Activated CD8-positive, alpha-beta memory T cell treated with anti-CD3 and anti-CD28 coated beads, Interleukin-2, amount 10 ng/mL, durations not matched to agents 7 days and 5 days (primary cell): Measurements from ENCODE around the gene NCF4. TPM values are rescaled to one million over a fixed set of nuclear protein-coding genes. Genes with fewer than 3 reads are reported as not detected.

Experiments used
- ATAC-seq: fragments of 150-1000 bp; cut with Tn5 transposase; one replicate; pipeline ENCODE4 v1.10.0; 2021; ENCODE audit warnings: moderate library complexity
- CTCF ChIA-PET: fragments of 350-600 bp; sonication (Branson Sonifier 250); formaldehyde crosslinking; loops from one replicate; lab custom pipeline; 2021; ENCODE audit warnings: antibody characterized with exemption; lab: Charles Lee
- DNase-seq: peaks from one replicate; pipeline ENCODE4 v3.0.0-alpha.2; 2020
- H3K27ac Mint-ChIP-seq: one replicate; pipeline ENCODE4 v1.8.0; 2021; ENCODE audit warnings: mild to moderate bottlenecking, mixed read lengths
- H3K27me3 Mint-ChIP-seq: one replicate; pipeline ENCODE4 v1.8.0; 2021; ENCODE audit warnings: mixed read lengths
- H3K36me3 Mint-ChIP-seq: one replicate; pipeline ENCODE4 v1.8.0; 2021; ENCODE audit warnings: mild to moderate bottlenecking, mixed read lengths
- H3K4me1 Mint-ChIP-seq: one replicate; pipeline ENCODE4 v1.8.0; 2021; ENCODE audit warnings: mixed read lengths
- H3K4me3 Mint-ChIP-seq: one replicate; pipeline ENCODE4 v1.8.0; 2021; ENCODE audit warnings: mild to moderate bottlenecking, moderate library complexity, mixed read lengths
- H3K9me3 Mint-ChIP-seq: one replicate; pipeline ENCODE4 v1.8.0; 2022; ENCODE audit warnings: low read depth, mixed read lengths
- total RNA-seq, 2 experiments: library from RNA; stranded (reverse); gene quantifications; one replicate each; pipeline ENCODE4 v1.2.3, GENCODE V29; 2021

NCF4 gene
- 10 to 100 TPM; 59.7 to 77.9 TPM for total RNA-seq

DNA sequence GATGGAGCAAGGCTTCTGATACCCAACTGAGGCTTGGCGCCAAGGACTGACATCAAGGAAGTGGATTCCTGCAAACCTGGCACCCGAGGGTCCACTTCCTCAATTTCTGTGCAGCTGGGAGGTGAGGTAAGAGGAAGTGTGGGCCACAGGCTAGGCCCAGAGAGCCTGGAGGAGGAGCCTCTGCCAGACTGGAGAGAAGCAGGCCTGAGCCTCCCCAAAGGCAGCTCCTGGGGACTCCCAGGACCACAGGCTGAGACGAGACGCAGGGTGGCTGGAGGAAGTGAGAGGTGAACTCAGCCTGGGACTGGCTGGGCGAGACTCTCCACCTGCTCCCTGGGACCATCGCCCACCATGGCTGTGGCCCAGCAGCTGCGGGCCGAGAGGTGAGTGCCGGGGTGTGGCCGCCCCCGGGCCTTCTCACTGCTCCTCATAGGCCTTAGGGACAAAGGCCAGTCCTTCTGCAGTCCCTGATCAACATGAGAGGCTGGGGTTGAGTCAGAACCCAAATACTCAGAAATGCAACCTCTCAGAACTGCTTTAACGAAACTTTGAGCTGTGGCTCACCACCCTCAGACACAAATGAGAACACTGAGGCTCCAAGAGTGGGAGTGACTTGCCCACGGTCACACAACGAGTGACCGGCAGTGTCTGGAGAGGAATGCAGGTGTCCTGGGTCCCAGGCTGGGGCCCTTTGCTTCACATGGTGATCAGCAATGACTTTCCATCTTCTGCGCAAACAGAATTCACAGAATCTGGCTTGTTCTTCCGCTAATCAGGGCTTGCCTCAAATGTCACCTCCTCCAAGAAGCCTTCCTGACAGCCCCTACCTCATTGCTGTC is at the start of gene NCF4:
Gene NCF4 (plus strand): TSS at position 186 of the 839 bp plus-strand sequence. CDS start 166 bp downstream, at position 352.
- CTCF ChIA-PET = interaction anchor here (0.6 to 13.6 kb wide), 13 partner anchors 8 to 118 kb away, joined by 3 to 229 read pairs (median 4); partner anchors contain the start of gene IFT27
- Mint-ChIP-seq H3K36me3 (peaks cover 24% of the 10 kb centered on the region), H3K4me3 (peak within 1 kb of the TSS; percentile 70), H3K27ac (peak within 1 kb of the TSS; percentile 98), H3K27me3 (no peaks in the 10 kb centered on the region), H3K9me3 (no peaks in the 10 kb centered on the region), H3K4me1 (peaks cover 95% of the 10 kb centered on the region)
- peak; percentile 83 for ATAC-seq
- DNase-seq = peak; percentile 88

DNA sequence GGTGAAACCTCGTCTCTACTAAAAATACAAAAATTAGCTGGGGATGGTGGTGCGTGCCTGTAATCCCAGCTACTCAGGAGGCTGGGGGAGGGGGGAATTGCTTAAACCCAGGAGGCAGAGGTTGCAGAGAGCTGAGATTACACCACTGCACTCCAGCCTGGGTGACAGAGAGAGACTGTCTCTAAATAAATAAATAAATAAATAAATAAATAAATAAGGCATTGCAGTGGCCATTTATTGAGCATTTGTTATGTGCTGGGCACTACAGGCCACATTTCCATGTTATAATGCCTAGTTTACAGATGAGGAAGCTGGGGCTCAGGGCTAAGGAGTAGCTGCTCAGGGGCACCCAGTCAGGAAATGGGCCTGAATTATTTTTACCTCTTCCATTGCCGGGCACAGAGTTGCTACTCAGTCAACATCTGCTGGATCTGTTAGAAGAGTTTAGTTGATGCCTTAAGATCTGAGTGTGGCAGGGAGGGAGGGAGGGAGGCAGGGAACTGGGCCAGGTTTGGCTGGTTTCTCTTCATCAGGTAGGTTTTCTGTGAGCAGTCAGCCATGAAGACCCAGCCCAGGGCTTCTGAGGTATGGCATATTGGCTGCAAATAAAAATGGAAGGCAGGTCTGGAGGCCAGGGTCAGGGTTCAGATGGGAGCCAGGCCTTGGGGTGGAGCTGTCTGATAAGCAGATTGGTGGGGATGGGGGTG is 49.6 kb upstream of the NCF4 start:
- CTCF ChIA-PET = interaction anchor here (1.3 kb wide), 1 partner anchor 42 kb away, joined by 3 read pairs; no protein-coding TSS in a partner anchor
- H3K4me1 Mint-ChIP-seq = peaks cover 13% of the 10 kb centered on the region
- DNase-seq = no peak
- H3K9me3 Mint-ChIP-seq = no peaks in the 10 kb centered on the region
- H3K4me3 Mint-ChIP-seq = no peak overlapping the region
- no peak overlapping the region for H3K27ac Mint-ChIP-seq
- ATAC-seq = no peak
- H3K36me3 Mint-ChIP-seq = no peaks in the 10 kb centered on the region
- peaks cover 41% of the 10 kb centered on the region for H3K27me3 Mint-ChIP-seq

DNA sequence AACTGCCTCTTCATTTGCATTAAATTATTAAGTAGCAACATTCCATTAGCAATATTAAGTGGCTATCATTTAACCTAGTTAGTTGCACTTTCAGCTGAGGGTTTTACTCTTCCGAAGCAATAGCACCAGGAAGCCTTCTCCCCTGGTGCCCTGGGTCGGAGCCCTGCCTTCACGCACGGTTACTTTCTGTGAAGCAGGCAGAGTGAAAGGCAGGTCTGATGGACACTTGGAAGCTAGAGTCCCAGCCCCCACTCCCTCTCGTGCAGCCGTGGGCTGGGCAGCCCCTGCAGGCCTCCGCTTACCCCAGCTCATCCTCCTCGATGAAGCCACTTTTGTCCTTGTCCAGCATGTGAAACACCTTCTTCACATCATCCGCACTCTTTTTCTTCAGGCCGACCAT is 46.0 kb upstream of the NCF4 start:
- no peak for DNase-seq
- ATAC-seq = no peak
- Mint-ChIP-seq H3K4me1 (peaks cover 3% of the 10 kb centered on the region), H3K9me3 (no peaks in the 10 kb centered on the region), H3K27ac (no peak overlapping the region), H3K4me3 (no peak overlapping the region), H3K36me3 (no peaks in the 10 kb centered on the region), H3K27me3 (peaks cover 70% of the 10 kb centered on the region)
- CTCF ChIA-PET = no interaction called here

DNA sequence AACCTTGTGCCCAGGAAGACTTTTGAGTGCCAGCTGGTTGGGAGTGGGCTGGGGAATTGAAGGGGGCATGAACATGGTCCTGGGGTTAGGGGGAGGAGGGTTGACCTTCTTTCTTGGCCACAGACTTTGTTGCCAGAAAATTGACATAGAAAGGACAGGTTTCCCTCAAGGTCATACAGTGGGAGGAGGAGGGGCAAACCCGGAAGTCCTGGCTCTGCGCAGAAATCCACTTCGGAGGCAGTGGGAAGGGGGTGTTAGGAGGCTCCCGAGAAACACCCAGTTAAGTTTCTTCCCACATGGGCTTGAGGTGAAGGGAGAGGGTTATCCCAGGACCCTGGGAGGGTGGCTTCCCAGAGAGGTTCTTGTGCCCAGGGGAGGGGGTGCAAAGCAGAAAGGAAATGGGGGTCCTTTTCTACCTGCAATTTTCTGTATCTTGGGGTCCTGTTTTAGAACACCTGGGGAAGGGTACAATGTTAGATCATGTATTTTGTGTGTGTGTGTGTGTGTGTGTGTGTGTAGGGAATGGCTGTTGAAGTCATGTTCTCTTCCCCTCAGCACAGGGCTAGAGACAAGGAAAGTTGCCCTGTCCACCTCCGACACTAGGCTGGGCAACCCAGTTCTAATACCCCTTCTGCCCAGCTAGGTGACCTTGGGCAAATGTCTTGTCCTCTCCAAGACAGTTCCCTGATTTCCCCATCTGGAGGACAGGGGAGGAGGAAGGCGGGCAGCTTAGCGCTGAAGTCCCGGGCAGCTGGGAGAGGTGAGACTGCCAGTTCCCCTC is 45.1 kb upstream of the NCF4 start:
- Mint-ChIP-seq H3K27ac (no peak overlapping the region), H3K4me3 (no peak overlapping the region), H3K27me3 (peaks cover 79% of the 10 kb centered on the region), H3K36me3 (no peaks in the 10 kb centered on the region), H3K4me1 (peaks cover 3% of the 10 kb centered on the region), H3K9me3 (no peaks in the 10 kb centered on the region)
- ATAC-seq (no peak), DNase-seq (no peak)
- CTCF ChIA-PET = no interaction called here

DNA sequence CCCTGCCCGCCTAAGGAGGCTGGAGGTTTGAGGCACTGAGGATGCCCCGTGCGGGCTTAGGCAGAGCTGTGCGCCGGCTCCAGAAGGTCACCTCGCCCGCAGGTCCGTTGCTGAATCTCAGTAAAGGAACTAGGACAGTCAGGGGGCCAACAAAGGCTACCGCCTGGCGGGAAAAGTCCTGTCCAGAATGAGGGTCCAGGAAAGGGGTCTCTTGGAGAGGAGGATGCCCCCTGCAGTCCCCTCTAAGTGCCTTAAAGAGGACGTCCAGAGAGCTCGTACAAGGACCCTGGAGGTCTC is 44.5 kb upstream of the NCF4 start:
- peaks cover 3% of the 10 kb centered on the region for H3K4me1 Mint-ChIP-seq
- ATAC-seq (no peak), DNase-seq (no peak)
- no peak overlapping the region for H3K4me3 Mint-ChIP-seq
- no peak overlapping the region for H3K27ac Mint-ChIP-seq
- no peaks in the 10 kb centered on the region for H3K9me3 Mint-ChIP-seq
- H3K27me3 Mint-ChIP-seq = peaks cover 85% of the 10 kb centered on the region
- H3K36me3 Mint-ChIP-seq = no peaks in the 10 kb centered on the region
- CTCF ChIA-PET = no interaction called here

DNA sequence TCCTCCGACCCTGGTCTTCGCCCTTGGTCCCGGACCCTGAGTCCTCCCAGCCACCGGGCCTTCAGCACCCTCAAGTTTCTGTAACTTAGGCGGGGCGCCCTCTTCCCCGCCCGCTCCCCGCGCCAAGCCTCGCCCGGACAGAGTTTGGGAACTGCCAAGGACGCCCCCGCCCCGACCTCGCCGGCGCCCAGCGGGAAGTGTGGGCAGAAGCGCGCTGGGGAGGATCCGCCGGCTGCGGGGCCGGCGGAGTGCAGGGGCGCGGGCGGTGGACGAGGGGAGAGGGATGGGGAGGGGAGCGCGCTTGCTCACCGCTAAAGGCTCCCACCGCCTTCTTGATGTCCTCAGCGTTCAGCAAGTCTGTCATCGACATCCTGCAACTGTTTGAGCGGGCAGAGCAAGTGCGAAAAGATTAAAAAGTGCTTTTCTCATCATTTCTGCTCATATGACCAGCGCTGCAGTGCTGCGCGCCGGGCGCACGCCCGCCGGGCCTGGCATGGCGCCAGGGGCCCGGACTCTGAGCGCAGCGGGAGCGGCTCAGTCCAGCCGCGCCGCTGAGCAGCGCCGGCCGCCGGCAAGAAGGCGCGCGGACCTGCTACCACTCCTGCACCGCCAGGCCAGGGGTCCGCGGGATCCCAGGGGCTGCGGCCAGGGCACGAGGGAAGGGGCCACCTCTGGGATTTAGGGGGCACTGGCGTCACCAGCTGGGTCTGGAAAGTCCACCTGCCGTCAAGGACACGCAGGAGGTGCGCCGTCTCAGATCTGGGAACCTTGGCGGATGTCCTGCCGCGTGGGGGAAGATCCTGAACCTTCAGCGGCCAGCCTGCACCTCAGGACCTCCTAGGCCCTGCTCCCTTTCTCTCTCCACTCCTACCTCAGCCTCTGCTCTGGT is 43.9 kb upstream of the NCF4 start, which contains the start of gene PVALB:
Gene PVALB (minus strand): TSS at position 400 of the 889 bp plus-strand sequence. CDS start 30 bp downstream, at position 370.
- Mint-ChIP-seq H3K36me3 (no peaks in the 10 kb centered on the region), H3K9me3 (no peaks in the 10 kb centered on the region), H3K27me3 (peaks cover 85% of the 10 kb centered on the region), H3K4me3 (no peak within 1 kb of the TSS), H3K27ac (no peak within 1 kb of the TSS), H3K4me1 (peaks cover 3% of the 10 kb centered on the region)
- ATAC-seq (peak; percentile 27), DNase-seq (no peak)
- CTCF ChIA-PET = interaction anchor here (1.7 kb wide), 1 partner anchor 39 kb away, joined by 4 read pairs; no protein-coding TSS in a partner anchor

DNA sequence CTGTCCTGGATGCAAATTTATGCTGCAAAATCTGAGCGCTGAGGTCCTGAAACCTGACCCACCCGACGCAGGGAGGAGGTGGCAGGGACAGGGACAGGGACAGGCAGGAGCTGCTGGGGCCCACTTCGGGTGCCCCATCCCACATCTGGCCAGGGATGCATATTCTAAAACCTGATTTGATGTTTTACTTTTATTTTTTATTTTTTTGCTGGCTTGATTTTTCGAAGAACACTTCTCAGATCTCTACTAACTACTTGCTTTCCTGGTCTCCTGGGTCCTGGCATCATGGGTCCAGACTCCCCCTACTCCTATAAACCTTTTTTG is 43.3 kb upstream of the NCF4 start:
- Mint-ChIP-seq H3K36me3 (no peaks in the 10 kb centered on the region), H3K9me3 (no peaks in the 10 kb centered on the region), H3K27ac (no peak overlapping the region)

DNA sequence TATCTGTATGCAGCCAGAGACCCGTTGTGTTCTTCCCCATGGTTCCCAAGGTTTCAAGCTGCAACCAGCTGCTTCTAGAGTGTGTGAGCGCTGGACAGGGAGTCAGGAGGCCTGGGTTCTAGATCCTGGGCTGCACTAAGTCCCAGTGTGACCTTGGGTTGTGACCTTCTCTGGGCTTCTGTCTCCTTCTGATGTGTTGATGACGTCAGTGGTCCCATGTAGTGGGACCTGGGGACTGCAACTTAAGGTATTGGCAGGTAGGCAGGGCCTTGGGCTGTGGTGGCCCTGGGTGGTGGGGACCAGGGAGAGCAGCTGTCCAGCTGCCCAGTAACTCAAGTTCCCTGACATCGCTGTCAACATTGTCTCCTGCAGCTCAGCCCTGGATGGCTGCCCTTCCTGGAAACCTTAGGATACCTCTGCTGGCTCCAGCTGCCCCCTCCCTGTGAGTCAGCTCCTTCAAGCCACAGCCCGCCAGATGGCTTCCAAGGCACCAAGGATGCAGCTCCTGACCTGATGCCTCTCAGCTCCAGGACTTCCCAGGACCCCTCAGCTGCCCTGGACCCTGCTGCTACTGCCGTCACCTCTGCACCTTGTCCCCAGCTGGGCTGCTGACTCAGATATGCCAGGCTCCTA is 42.7 kb upstream of the NCF4 start:
- CTCF ChIA-PET = interaction anchor here (0.8 to 1.7 kb wide), 2 partner anchors 38 to 159 kb away, joined by 3 to 4 read pairs; no protein-coding TSS in a partner anchor
- Mint-ChIP-seq H3K27me3 (peaks cover 78% of the 10 kb centered on the region), H3K4me3 (no peak overlapping the region), H3K4me1 (peaks cover 3% of the 10 kb centered on the region), H3K36me3 (no peaks in the 10 kb centered on the region), H3K9me3 (no peaks in the 10 kb centered on the region), H3K27ac (no peak overlapping the region)
- no peak for ATAC-seq
- DNase-seq = no peak

More for the DNA sequence above, 43.3 kb upstream of the NCF4 start:
- ATAC-seq (no peak), DNase-seq (no peak)
- CTCF ChIA-PET = interaction anchor here (0.8 to 1.7 kb wide), 2 partner anchors 39 to 160 kb away, joined by 3 to 4 read pairs; no protein-coding TSS in a partner anchor
- Mint-ChIP-seq H3K27me3 (peaks cover 82% of the 10 kb centered on the region), H3K4me1 (peaks cover 3% of the 10 kb centered on the region), H3K4me3 (no peak overlapping the region)

DNA sequence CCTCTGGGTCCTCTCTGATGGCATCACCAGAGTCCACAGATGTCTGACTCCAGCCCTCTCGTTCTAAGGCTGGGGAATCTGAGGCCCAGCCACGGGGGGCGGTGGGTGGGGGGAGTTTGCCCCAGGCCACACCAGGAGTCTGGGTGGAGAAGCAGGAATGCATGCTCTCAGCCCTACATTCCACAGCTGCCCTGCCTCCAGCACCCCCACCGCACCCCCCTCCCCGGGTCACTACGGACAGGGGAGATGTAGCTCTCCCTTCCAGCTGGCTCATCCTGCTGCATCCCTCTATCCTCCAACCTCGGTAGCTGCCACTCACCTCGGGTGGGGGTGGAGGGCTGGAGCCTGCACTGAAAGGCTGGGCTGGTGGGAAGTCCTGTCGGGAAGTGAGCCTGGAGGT is 41.7 kb upstream of the NCF4 start:
- ATAC-seq = no peak
- CTCF ChIA-PET = no interaction called here

DNA sequence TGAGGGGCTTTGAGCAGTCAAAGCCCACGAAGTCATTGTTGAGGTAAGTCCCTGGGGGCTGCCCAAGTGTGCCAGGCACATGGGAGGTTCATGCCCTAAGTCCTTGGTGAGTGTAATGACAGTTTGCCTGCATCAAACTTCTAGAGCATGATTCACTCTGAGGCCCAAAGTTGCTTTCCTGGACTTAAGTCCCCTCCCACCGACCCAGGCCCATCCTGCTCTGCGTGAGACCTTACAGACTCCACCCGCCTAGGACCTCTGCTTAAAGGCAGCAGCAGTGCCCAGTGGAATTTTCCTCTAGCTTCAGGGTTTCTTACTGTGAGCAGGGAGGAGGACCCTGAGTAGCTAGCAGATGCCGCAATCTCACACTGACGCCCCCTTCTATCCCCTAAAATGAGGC is 38.2 kb upstream of the NCF4 start:
- ATAC-seq = no peak
- no peaks in the 10 kb centered on the region for H3K36me3 Mint-ChIP-seq
- CTCF ChIA-PET = interaction anchor here (1.1 to 2.0 kb wide), 2 partner anchors 31 to 34 kb away, joined by 3 to 5 read pairs; no protein-coding TSS in a partner anchor
- no peak overlapping the region for H3K27ac Mint-ChIP-seq
- no peaks in the 10 kb centered on the region for H3K9me3 Mint-ChIP-seq
- H3K4me1 Mint-ChIP-seq = no peaks in the 10 kb centered on the region
- peaks cover 39% of the 10 kb centered on the region for H3K27me3 Mint-ChIP-seq
- no peak overlapping the region for H3K4me3 Mint-ChIP-seq
- no peak for DNase-seq

More for the DNA sequence above, 41.7 kb upstream of the NCF4 start:
- no peaks in the 10 kb centered on the region for H3K36me3 Mint-ChIP-seq
- peaks cover 70% of the 10 kb centered on the region for H3K27me3 Mint-ChIP-seq
- H3K9me3 Mint-ChIP-seq = no peaks in the 10 kb centered on the region
- DNase-seq = no peak
- no peak overlapping the region for H3K27ac Mint-ChIP-seq
- H3K4me3 Mint-ChIP-seq = no peak overlapping the region
- peaks cover 3% of the 10 kb centered on the region for H3K4me1 Mint-ChIP-seq

DNA sequence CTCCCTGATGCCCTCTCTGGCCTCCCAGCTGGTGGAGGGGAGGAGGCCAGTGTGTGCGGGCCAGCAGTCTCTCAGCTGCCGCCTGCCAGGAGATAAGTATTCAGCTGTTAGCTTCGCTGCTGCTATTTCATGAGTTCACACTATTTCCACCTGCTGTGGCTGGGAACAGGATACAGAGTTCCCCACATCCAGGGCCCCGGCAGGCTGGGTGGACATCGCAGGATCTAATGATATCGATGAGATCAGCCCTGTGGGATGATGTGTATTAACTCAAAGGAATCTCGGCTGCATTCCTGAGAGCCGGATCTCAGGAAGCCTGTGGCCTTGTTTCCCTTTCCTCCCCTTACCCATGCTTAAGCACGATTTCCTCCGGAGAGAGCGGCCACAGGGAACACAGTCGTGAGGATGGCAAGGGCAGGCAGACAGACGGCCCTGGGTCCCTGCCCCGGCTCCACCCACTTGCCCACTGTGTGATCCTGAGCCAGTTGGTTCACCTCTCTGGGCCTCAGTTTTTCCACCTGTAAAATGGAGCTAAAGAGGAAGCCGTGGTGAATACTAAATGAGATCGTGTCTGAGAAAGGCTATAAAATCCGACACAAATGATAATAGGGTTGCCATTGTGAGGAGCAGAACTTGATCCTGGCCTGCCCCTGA is 37.5 kb upstream of the NCF4 start:
- no peak overlapping the region for H3K27ac Mint-ChIP-seq
- no peaks in the 10 kb centered on the region for H3K36me3 Mint-ChIP-seq
- H3K9me3 Mint-ChIP-seq = no peaks in the 10 kb centered on the region
- no peak overlapping the region for H3K4me3 Mint-ChIP-seq
- ATAC-seq (no peak), DNase-seq (no peak)
- H3K4me1 Mint-ChIP-seq = no peaks in the 10 kb centered on the region
- H3K27me3 Mint-ChIP-seq = peaks cover 32% of the 10 kb centered on the region
- CTCF ChIA-PET = interaction anchor here (1.1 to 2.0 kb wide), 2 partner anchors 30 to 33 kb away, joined by 3 to 5 read pairs; no protein-coding TSS in a partner anchor
